H9 (cell line): Measurements from ENCODE around the gene CIAO1. TPM values are rescaled to one million over a fixed set of nuclear protein-coding genes. Genes with fewer than 3 reads are reported as not detected.

Experiments
- DNase-seq: peaks from one replicate; pipeline ENCODE4 v3.0.0-alpha.2; 2017
- H2AFZ ChIP-seq: one replicate; pipeline ENCODE4 v1.6.1; 2013; ENCODE audit warnings: mild to moderate bottlenecking, low read length, control low read depth, moderate library complexity
- H2AK5ac ChIP-seq: 2 replicates; pipeline ENCODE4 v1.6.1; 2013; ENCODE audit warnings: low read length, control low read depth, mixed read lengths; ENCODE audit not compliant: insufficient read length
- H2BK120ac ChIP-seq: one replicate; pipeline ENCODE4 v1.6.1; 2013; ENCODE audit warnings: low read depth, mild to moderate bottlenecking, low read length, control low read depth, inconsistent platforms; ENCODE audit not compliant: poor library complexity, severe bottlenecking
- H2BK12ac ChIP-seq: 2 replicates; pipeline ENCODE4 v1.6.1; 2013; ENCODE audit warnings: low read length, control low read depth, mixed read lengths, low read depth; ENCODE audit not compliant: insufficient read length
- H2BK15ac ChIP-seq: 2 replicates; pipeline ENCODE4 v1.6.1; 2013; ENCODE audit warnings: low read depth, low read length, control low read depth
- H2BK20ac ChIP-seq: one replicate; pipeline ENCODE4 v1.6.1; 2013; ENCODE audit warnings: low read depth, mild to moderate bottlenecking, low read length, control low read depth, inconsistent platforms; ENCODE audit not compliant: poor library complexity, severe bottlenecking
- H2BK5ac ChIP-seq: 2 replicates; pipeline ENCODE4 v1.6.1; 2013; ENCODE audit warnings: low read length, control low read depth, mixed read lengths; ENCODE audit not compliant: insufficient read length
- H3K14ac ChIP-seq: 2 replicates; pipeline ENCODE4 v1.6.1; 2013; ENCODE audit warnings: low read length, control low read depth; ENCODE audit not compliant: insufficient read depth
- H3K18ac ChIP-seq: 2 replicates; pipeline ENCODE4 v1.6.1; 2013; ENCODE audit warnings: low read depth, mild to moderate bottlenecking, mixed read lengths, low read length, control low read depth; ENCODE audit not compliant: insufficient read length
- H3K23ac ChIP-seq: 2 replicates; pipeline ENCODE4 v1.6.1; 2013; ENCODE audit warnings: low read length, control low read depth, mixed read lengths, low read depth; ENCODE audit not compliant: insufficient read length
- H3K23me2 ChIP-seq: 2 replicates; pipeline ENCODE4 v1.6.1; 2013; ENCODE audit warnings: low read depth, mild to moderate bottlenecking, mixed read lengths, low read length, control low read depth; ENCODE audit not compliant: insufficient read length, poor library complexity, severe bottlenecking
- H3K27ac ChIP-seq: 2 replicates; pipeline ENCODE4 v1.5.1; 2013; ENCODE audit warnings: low read length, control low read depth, mixed read lengths, low read depth; ENCODE audit not compliant: insufficient read length
- H3K27me3 ChIP-seq: 2 replicates; pipeline ENCODE4 v1.6.1; 2013; ENCODE audit warnings: low read length, control low read depth, inconsistent platforms; ENCODE audit not compliant: insufficient read depth
- H3K4ac ChIP-seq: 2 replicates; pipeline ENCODE4 v1.6.1; 2013; ENCODE audit warnings: low read depth, mild to moderate bottlenecking, control low read depth, inconsistent platforms, low read length, moderate library complexity
- H3K4me1 ChIP-seq: 2 replicates; pipeline ENCODE4 v1.6.1; 2013; ENCODE audit warnings: low read length, control low read depth, inconsistent platforms; ENCODE audit not compliant: insufficient read depth
- H3K4me2 ChIP-seq: 2 replicates; pipeline ENCODE4 v1.6.1; 2013; ENCODE audit warnings: low read length, control low read depth, mixed read lengths; ENCODE audit not compliant: insufficient read length, insufficient read depth
- H3K56ac ChIP-seq: 2 replicates; pipeline ENCODE4 v1.6.1; 2013; ENCODE audit warnings: low read depth, mild to moderate bottlenecking, mixed read lengths, low read length, control low read depth; ENCODE audit not compliant: insufficient read length
- H3K79me1 ChIP-seq: 2 replicates; pipeline ENCODE4 v1.6.1; 2013; ENCODE audit warnings: low read depth, mild to moderate bottlenecking, moderate library complexity, low read length, control low read depth, inconsistent platforms; ENCODE audit not compliant: insufficient read depth, poor library complexity, severe bottlenecking
- H3K79me2 ChIP-seq: 2 replicates; pipeline ENCODE4 v1.6.1; 2013; ENCODE audit warnings: low read length, control low read depth, inconsistent platforms; ENCODE audit not compliant: insufficient read depth
- H3K9ac ChIP-seq: 2 replicates; pipeline ENCODE4 v1.6.1; 2013; ENCODE audit warnings: low read length, control low read depth, mixed read lengths; ENCODE audit not compliant: insufficient read length; ENCODE audit errors: extremely low read depth
- H3K9me3 ChIP-seq: one replicate; pipeline ENCODE4 v1.6.1; 2013; ENCODE audit warnings: low read depth, low read length, inconsistent platforms; ENCODE audit not compliant: control insufficient read depth
- H3T11ph ChIP-seq: one replicate; pipeline ENCODE4 v1.6.1; 2013; ENCODE audit warnings: mild to moderate bottlenecking, low read length, control low read depth, inconsistent platforms
- H4K20me1 ChIP-seq: one replicate; pipeline ENCODE4 v1.6.1; 2013; ENCODE audit not compliant: control insufficient read depth, insufficient read length, insufficient read depth
- H4K5ac ChIP-seq: 2 replicates; pipeline ENCODE4 v1.6.1; 2013; ENCODE audit warnings: low read depth, mild to moderate bottlenecking, mixed read lengths, low read length, control low read depth; ENCODE audit not compliant: insufficient read length
- H4K8ac ChIP-seq: replicated peaks from 2 replicates; pipeline ENCODE4 v1.6.1; 2013; ENCODE audit warnings: low read length, control low read depth, mixed read lengths, low read depth; ENCODE audit not compliant: insufficient read length
- H4K91ac ChIP-seq: 2 replicates; pipeline ENCODE4 v1.6.1; 2013; ENCODE audit warnings: low read depth, mild to moderate bottlenecking, moderate library complexity, mixed read lengths, low read length, control low read depth; ENCODE audit not compliant: insufficient read length
- H3K27ac Mint-ChIP-seq, 3 experiments: 2 replicates in 2 of 3; 3 replicates in 1 of 3; pipeline ENCODE4 v1.8.0; 2020 to 2021; ENCODE audit warnings: mixed read lengths in 3 of 3, mild to moderate bottlenecking in 1 of 3, moderate library complexity in 1 of 3
- H3K27me3 Mint-ChIP-seq: 2 replicates; pipeline ENCODE4 v1.8.0; 2021; ENCODE audit warnings: low read depth, mild to moderate bottlenecking, moderate library complexity, mixed read lengths
- H3K36me3 Mint-ChIP-seq, 3 experiments: 2 replicates in 2 of 3; 3 replicates in 1 of 3; pipeline ENCODE4 v1.8.0; 2020 to 2021; ENCODE audit warnings: low read depth in 3 of 3, mixed read lengths in 3 of 3; ENCODE audit not compliant: insufficient read depth in 1 of 3
- H3K4me1 Mint-ChIP-seq, 2 experiments: 2 replicates each; pipeline ENCODE4 v1.8.0; 2020; ENCODE audit warnings: mixed read lengths in 2 of 2
- H3K4me3 Mint-ChIP-seq, 2 experiments: 2 replicates in 1 of 2; 3 replicates in 1 of 2; pipeline ENCODE4 v1.8.0; 2020 to 2021; ENCODE audit warnings: mild to moderate bottlenecking in 2 of 2, mixed read lengths in 2 of 2, moderate library complexity in 1 of 2
- H3K9me3 Mint-ChIP-seq, 2 experiments: 2 replicates in 1 of 2; 3 replicates in 1 of 2; pipeline ENCODE4 v1.8.0; 2020; ENCODE audit warnings: mild to moderate bottlenecking in 2 of 2, mixed read lengths in 2 of 2, moderate library complexity in 1 of 2
- WGBS: extraction: QIAGEN DNeasy Blood & Tissue Kit; methylation state at CpG from one replicate; pipeline ENCODE4 v1.1.7; 2013; ENCODE audit warnings: missing lambda C conversion rate, low lambda C conversion rate, mixed read lengths; ENCODE audit not compliant: insufficient read length; ENCODE audit errors: extremely low coverage; 5-methylcytosine and 5-hydroxymethylcytosine counted together
- total RNA-seq: library from RNA; stranded (reverse); gene quantifications from 2 replicates; pipeline ENCODE4 v1.2.1, GENCODE V29; 2021
- TF ChIP-seq, protein P1 (sequence below): fragments of 200-600 bp; sonication (generic); conservative IDR thresholded peaks from 3 replicates; pipeline ENCODE4 v1.8.0; 2021; ENCODE audit warnings: antibody characterized with exemption, mild to moderate bottlenecking

CIAO1 gene
- total RNA-seq, 1 experiment from 2014 or later: 67.6 TPM

DNA sequence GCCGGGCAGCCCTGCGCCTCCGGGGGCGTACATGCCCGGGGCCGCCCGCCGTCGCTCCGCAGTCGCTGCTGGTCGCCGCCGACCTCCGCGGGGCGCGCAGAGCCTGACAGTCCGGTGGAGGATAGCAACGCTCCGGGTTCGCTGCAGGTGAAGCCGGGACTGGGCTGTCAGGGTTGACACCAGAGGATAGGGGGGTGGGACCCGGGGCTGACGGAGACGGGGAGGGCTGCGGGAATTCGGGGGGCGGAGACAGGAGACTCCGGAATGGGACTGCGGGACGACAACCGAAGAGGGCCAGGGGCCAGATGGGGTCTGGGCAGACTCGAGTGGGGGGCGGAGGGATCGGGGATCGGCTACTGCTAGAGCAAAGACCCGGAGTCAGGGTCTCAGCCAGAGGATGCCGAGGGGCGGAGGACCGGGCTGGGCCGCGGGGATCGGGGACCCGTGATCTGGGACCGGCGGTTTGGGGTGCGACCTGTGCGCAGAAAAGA lies 631 bp upstream of the CIAO1 start:
- Histone ChIP-seq H3K18ac (no peak overlapping the region), H3K56ac (no peak overlapping the region), H3K9ac (peak overlapping the region; percentile 58), H2BK120ac (no peak overlapping the region), H4K20me1 (no peaks in the 10 kb centered on the region), H4K5ac (no peak overlapping the region), H2BK5ac (no peak overlapping the region), H3K23me2 (peaks cover 5% of the 10 kb centered on the region), H3T11ph (no peak overlapping the region), H4K8ac (no peak overlapping the region), H3K4me2 (peak overlapping the region; percentile 74), H3K14ac (no peak overlapping the region), H3K27ac (no peak overlapping the region), H3K4ac (no peak overlapping the region), H2AK5ac (no peak overlapping the region), H2BK15ac (no peak overlapping the region), H2AFZ (no peak overlapping the region), H3K9me3 (no peaks in the 10 kb centered on the region), H3K79me2 (no peaks in the 10 kb centered on the region; the same call in 1 of the 2 replicates), H3K23ac (no peak overlapping the region), H4K91ac (no peak overlapping the region), H2BK20ac (no peak overlapping the region), H3K4me1 (no peaks in the 10 kb centered on the region), H3K27me3 (no peaks in the 10 kb centered on the region), H2BK12ac (no peak overlapping the region), H3K79me1 (peaks cover 5% of the 10 kb centered on the region)
- TF ChIP-seq, protein P1, sequence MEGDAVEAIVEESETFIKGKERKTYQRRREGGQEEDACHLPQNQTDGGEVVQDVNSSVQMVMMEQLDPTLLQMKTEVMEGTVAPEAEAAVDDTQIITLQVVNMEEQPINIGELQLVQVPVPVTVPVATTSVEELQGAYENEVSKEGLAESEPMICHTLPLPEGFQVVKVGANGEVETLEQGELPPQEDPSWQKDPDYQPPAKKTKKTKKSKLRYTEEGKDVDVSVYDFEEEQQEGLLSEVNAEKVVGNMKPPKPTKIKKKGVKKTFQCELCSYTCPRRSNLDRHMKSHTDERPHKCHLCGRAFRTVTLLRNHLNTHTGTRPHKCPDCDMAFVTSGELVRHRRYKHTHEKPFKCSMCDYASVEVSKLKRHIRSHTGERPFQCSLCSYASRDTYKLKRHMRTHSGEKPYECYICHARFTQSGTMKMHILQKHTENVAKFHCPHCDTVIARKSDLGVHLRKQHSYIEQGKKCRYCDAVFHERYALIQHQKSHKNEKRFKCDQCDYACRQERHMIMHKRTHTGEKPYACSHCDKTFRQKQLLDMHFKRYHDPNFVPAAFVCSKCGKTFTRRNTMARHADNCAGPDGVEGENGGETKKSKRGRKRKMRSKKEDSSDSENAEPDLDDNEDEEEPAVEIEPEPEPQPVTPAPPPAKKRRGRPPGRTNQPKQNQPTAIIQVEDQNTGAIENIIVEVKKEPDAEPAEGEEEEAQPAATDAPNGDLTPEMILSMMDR: no peak
- Mint-ChIP-seq H3K27me3 (no peaks in the 10 kb centered on the region), H3K27ac (no peak overlapping the region), H3K4me3 (peak overlapping the region; percentile 97 to 99), H3K4me1 (peaks cover 25% of the 10 kb centered on the region in 2 experiments), H3K9me3 (no peaks in the 10 kb centered on the region), H3K36me3 (peaks cover 17 to 39% (median 27%) of the 10 kb centered on the region in 3 experiments; a peak in 6 of 7 replicates)
- DNase-seq: no peak
- WGBS: no CpG with 5 or more reads among the region's 49 CpGs
